Measurements from ENCODE around the gene BYSL.

Gene BYSL

GRCh38 chr6:41914869-41915530 lies 6.3 kb upstream of the BYSL start:
- no peak for DNase-seq

- no peak for DNase-seq
These were observed 3.8 kb upstream of the BYSL start for GRCh38 chr6:41917528-41917927.

GRCh38 chr6:41921712-41921998 lies 356 bp downstream of the BYSL start:
- no peak for DNase-seq

GRCh38 chr6:41922154-41922553 lies 855 bp downstream of the BYSL start:
- DNase-seq, result no peak

GRCh38 chr6:41927253-41927652 lies 6.0 kb downstream of the BYSL start:
- no peak for DNase-seq

GRCh38 chr6:41929924-41930323 lies 8.6 kb downstream of the BYSL start:
- no peak for DNase-seq

GRCh38 chr6:41931792-41932191 lies 10.5 kb downstream of the BYSL start:
- no peak for DNase-seq

GRCh38 chr6:41932378-41932777 lies 11.1 kb downstream of the BYSL start:
- DNase-seq, result no peak

GRCh38 chr6:41934278-41935192 lies 13.2 kb downstream of the BYSL start:
- no peak for DNase-seq

- no peak for DNase-seq
These were observed 13.9 kb downstream of the BYSL start for GRCh38 chr6:41935193-41935574.

GRCh38 chr6:41935685-41936072 lies 14.4 kb downstream of the BYSL start:
- no peak for DNase-seq

GRCh38 chr6:41936073-41936837 lies 15.0 kb downstream of the BYSL start:
- DNase-seq, result peak; percentile 50

GRCh38 chr6:41937472-41937860 lies 16.2 kb downstream of the BYSL start:
- DNase-seq, result no peak

- no peak for DNase-seq
These were observed 16.7 kb downstream of the BYSL start for GRCh38 chr6:41937861-41938574.

GRCh38 chr6:41938590-41939175 lies 17.4 kb downstream of the BYSL start:
- DNase-seq, result no peak

- DNase-seq, result no peak
These were observed 18.0 kb downstream of the BYSL start for GRCh38 chr6:41939176-41939847.

- DNase-seq, result no peak
These were observed 18.8 kb downstream of the BYSL start for GRCh38 chr6:41939848-41940758.

GRCh38 chr6:41940759-41941279 lies 19.5 kb downstream of the BYSL start:
- no peak for DNase-seq

- peak; percentile 87 for DNase-seq
These were observed 20.2 kb downstream of the BYSL start, which contains the start of gene CCND3 for GRCh38 chr6:41941280-41942066. Gene CCND3, minus strand, starts transcription at chr6:41941808. Its CDS starts 159 bp downstream, at chr6:41941649.
